ENCODE measurements around the gene ESPNL. TPM values are rescaled to one million over a fixed set of nuclear protein-coding genes. Genes with fewer than 3 reads are reported as not detected.

The ESPNL gene
- total and polyA plus RNA-seq, 5 donors from 2014 or later = not detected

DNA sequence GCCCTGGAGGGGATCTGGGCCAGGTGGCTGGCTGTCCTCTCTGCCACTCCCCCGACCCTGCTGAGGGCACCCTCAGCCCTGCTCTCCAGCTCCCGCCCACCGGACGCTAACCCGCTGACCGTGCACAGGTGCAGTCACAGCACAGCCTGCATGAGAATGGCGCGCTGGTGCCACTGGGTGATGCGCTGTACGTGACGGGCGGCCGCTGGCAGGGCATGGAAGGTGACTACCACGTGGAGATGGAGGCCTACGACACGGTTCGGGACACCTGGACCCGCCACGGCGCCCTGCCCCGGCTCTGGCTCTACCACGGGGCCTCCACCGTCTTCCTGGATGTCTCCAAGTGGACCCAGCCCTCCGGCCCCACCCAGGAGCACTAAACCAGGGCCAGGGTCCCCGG lies 50.5 kb downstream of the ESPNL start:
- H3K9me3 ChIP-seq (ENCODE audit: control insufficient read depth in 2 of 2, low read length in 2 of 2) = no peaks in the 10 kb centered on the region
- no peak for ATAC-seq (ENCODE audit: low read depth in 2 of 2)
- Mint-ChIP-seq H3K27me3 (peaks cover 6% of the 10 kb centered on the region), H3K9me3 (no peaks in the 10 kb centered on the region), H3K4me3 (no peak overlapping the region), H3K36me3 (no peaks in the 10 kb centered on the region), H3K4me1 (no peaks in the 10 kb centered on the region), H3K27ac (no peak overlapping the region)
- DNase-seq = no peak
- no peaks in the 10 kb centered on the region for H3K4me1 ChIP-seq (ENCODE audit: control insufficient read depth, insufficient read depth, low read length, poor library complexity, severe bottlenecking)
- no peaks in the 10 kb centered on the region for H3K27me3 ChIP-seq (ENCODE audit: control insufficient read depth, insufficient read depth, low read length)
- H3K27ac ChIP-seq (ENCODE audit: insufficient read depth, low read length, poor library complexity, severe bottlenecking) = no peak overlapping the region
- no peak overlapping the region for H3K4me3 ChIP-seq (ENCODE audit: low read depth, low read length)
- H3K36me3 ChIP-seq (ENCODE audit: control insufficient read depth, insufficient read depth, low read length) = no peaks in the 10 kb centered on the region

- Histone ChIP-seq H3K36me3 (ENCODE audit: control insufficient read depth, insufficient read depth, low read length) (no peaks in the 10 kb centered on the region), H3K27me3 (ENCODE audit: control insufficient read depth, insufficient read depth, low read length) (no peaks in the 10 kb centered on the region), H3K4me3 (ENCODE audit: low read depth, low read length) (no peak overlapping the region), H3K27ac (ENCODE audit: insufficient read depth, low read length, poor library complexity, severe bottlenecking) (no peak overlapping the region), H3K4me1 (ENCODE audit: control insufficient read depth, insufficient read depth, low read length, poor library complexity, severe bottlenecking) (no peaks in the 10 kb centered on the region), H3K9me3 (ENCODE audit: control insufficient read depth in 2 of 2, low read length in 2 of 2) (no peaks in the 10 kb centered on the region)
- Mint-ChIP-seq H3K27me3 (peaks cover 6% of the 10 kb centered on the region), H3K27ac (no peak overlapping the region), H3K4me1 (no peaks in the 10 kb centered on the region), H3K9me3 (no peaks in the 10 kb centered on the region), H3K36me3 (no peaks in the 10 kb centered on the region), H3K4me3 (no peak overlapping the region)
- DNase-seq (no peak), ATAC-seq (ENCODE audit: low read depth in 2 of 2) (no peak)
These were observed 51.1 kb downstream of the ESPNL start for GRCh38 chr2:238151205-238151604.

GRCh38 chr2:238151628-238152235 lies 51.6 kb downstream of the ESPNL start:
- Mint-ChIP-seq H3K36me3 (no peaks in the 10 kb centered on the region), H3K27me3 (peaks cover 6% of the 10 kb centered on the region), H3K4me3 (no peak overlapping the region), H3K9me3 (no peaks in the 10 kb centered on the region), H3K27ac (no peak overlapping the region), H3K4me1 (no peaks in the 10 kb centered on the region)
- H3K4me3 ChIP-seq (ENCODE audit: low read depth, low read length) = no peak overlapping the region
- H3K27me3 ChIP-seq (ENCODE audit: control insufficient read depth, insufficient read depth, low read length) = no peaks in the 10 kb centered on the region
- H3K27ac ChIP-seq (ENCODE audit: insufficient read depth, low read length, poor library complexity, severe bottlenecking) = no peak overlapping the region
- H3K9me3 ChIP-seq (ENCODE audit: control insufficient read depth in 2 of 2, low read length in 2 of 2) = no peaks in the 10 kb centered on the region
- no peak for DNase-seq
- no peak for ATAC-seq (ENCODE audit: low read depth in 2 of 2)
- H3K4me1 ChIP-seq (ENCODE audit: control insufficient read depth, insufficient read depth, low read length, poor library complexity, severe bottlenecking) = no peaks in the 10 kb centered on the region
- H3K36me3 ChIP-seq (ENCODE audit: control insufficient read depth, insufficient read depth, low read length) = no peaks in the 10 kb centered on the region

- no peaks in the 10 kb centered on the region for H3K36me3 ChIP-seq (ENCODE audit: control insufficient read depth, insufficient read depth, low read length)
- Mint-ChIP-seq H3K9me3 (no peaks in the 10 kb centered on the region), H3K4me1 (no peaks in the 10 kb centered on the region), H3K27me3 (peaks cover 16% of the 10 kb centered on the region), H3K4me3 (no peak overlapping the region), H3K36me3 (no peaks in the 10 kb centered on the region), H3K27ac (no peak overlapping the region)
- H3K27ac ChIP-seq (ENCODE audit: insufficient read depth, low read length, poor library complexity, severe bottlenecking) = no peak overlapping the region
- no peak for ATAC-seq (ENCODE audit: low read depth in 2 of 2)
- H3K4me3 ChIP-seq (ENCODE audit: low read depth, low read length) = no peak overlapping the region
- no peaks in the 10 kb centered on the region for H3K27me3 ChIP-seq (ENCODE audit: control insufficient read depth, insufficient read depth, low read length)
- no peak for DNase-seq
- H3K4me1 ChIP-seq (ENCODE audit: control insufficient read depth, insufficient read depth, low read length, poor library complexity, severe bottlenecking) = no peaks in the 10 kb centered on the region
- no peaks in the 10 kb centered on the region for H3K9me3 ChIP-seq (ENCODE audit: control insufficient read depth in 2 of 2, low read length in 2 of 2)
These were observed 52.9 kb downstream of the ESPNL start for GRCh38 chr2:238152771-238153688.

- ATAC-seq (ENCODE audit: low read depth in 2 of 2) (no peak), DNase-seq (no peak)
- Mint-ChIP-seq H3K27me3 (peaks cover 21% of the 10 kb centered on the region), H3K27ac (no peak overlapping the region), H3K9me3 (no peaks in the 10 kb centered on the region), H3K4me1 (peaks cover 0 to 4% (median 2%) of the 10 kb centered on the region in 4 donors), H3K4me3 (no peak overlapping the region), H3K36me3 (no peaks in the 10 kb centered on the region)
- no peak overlapping the region for H3K4me3 ChIP-seq (ENCODE audit: low read depth, low read length)
- H3K4me1 ChIP-seq (ENCODE audit: control insufficient read depth, insufficient read depth, low read length, poor library complexity, severe bottlenecking) = peaks cover 5% of the 10 kb centered on the region
- H3K27ac ChIP-seq (ENCODE audit: insufficient read depth, low read length, poor library complexity, severe bottlenecking) = no peak overlapping the region
- no peaks in the 10 kb centered on the region for H3K9me3 ChIP-seq (ENCODE audit: control insufficient read depth in 2 of 2, low read length in 2 of 2)
- H3K36me3 ChIP-seq (ENCODE audit: control insufficient read depth, insufficient read depth, low read length) = no peaks in the 10 kb centered on the region
- H3K27me3 ChIP-seq (ENCODE audit: control insufficient read depth, insufficient read depth, low read length) = no peaks in the 10 kb centered on the region
These were observed 54.4 kb downstream of the ESPNL start for GRCh38 chr2:238154570-238154969.

- Histone ChIP-seq H3K4me1 (ENCODE audit: control insufficient read depth, insufficient read depth, low read length, poor library complexity, severe bottlenecking) (peaks cover 6% of the 10 kb centered on the region), H3K27ac (ENCODE audit: insufficient read depth, low read length, poor library complexity, severe bottlenecking) (no peak overlapping the region), H3K36me3 (ENCODE audit: control insufficient read depth, insufficient read depth, low read length) (no peaks in the 10 kb centered on the region), H3K27me3 (ENCODE audit: control insufficient read depth, insufficient read depth, low read length) (no peaks in the 10 kb centered on the region), H3K4me3 (ENCODE audit: low read depth, low read length) (no peak overlapping the region), H3K9me3 (ENCODE audit: control insufficient read depth in 2 of 2, low read length in 2 of 2) (no peaks in the 10 kb centered on the region)
- no peak for DNase-seq
- Mint-ChIP-seq H3K9me3 (no peaks in the 10 kb centered on the region), H3K4me3 (no peak overlapping the region), H3K27ac (no peak overlapping the region), H3K4me1 (peaks cover 0 to 6% (median 2%) of the 10 kb centered on the region in 4 donors), H3K36me3 (no peaks in the 10 kb centered on the region), H3K27me3 (peaks cover 26% of the 10 kb centered on the region)
- no peak for ATAC-seq (ENCODE audit: low read depth in 2 of 2)
These were observed 55.1 kb downstream of the ESPNL start for GRCh38 chr2:238155051-238155760.

DNA sequence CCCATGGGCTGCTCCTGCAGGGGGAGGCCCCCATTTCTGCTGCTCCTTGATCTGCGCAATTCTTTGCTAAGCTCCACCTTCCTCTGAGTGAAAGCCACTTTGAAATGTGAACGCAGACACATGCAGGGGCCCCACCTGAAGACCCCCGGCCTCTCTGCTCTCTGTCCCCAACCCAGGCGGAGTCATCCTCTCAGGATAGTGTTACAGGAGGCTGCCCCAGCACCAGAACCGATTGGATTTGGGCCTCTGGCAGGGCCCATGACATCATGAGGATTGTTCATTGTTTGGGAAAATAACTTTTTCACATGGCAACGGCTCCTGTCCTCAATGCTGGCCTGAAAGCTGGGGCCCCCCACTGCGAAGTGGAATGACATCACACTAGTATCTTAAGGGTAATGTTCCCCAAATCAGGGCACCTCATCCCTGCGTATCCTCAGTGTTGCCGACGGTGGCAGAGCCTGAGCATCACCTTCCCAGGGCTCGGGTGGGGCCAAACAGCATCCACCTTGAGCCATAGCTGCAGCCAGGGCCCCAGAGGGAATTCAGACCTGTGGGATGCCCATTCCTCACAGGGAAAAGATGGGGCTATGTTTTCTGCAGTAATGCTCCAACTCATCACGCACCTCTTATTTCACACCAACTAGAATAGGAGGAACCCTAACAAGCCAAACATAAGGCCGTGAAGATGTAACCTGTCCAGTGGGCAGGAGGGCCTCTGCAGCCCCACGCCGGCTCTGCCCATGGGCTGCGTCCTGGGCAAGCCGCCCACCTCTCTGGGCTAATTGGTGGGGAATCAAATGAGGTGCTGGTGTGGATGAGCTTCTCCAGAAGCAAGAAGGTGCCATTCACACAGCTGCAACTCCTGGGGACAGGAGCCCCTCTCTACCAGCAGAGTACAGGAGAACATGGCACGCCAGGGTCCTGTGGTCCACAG lies 55.9 kb downstream of the ESPNL start:
- Mint-ChIP-seq H3K9me3 (peaks cover 0 to 1% (median 0%) of the 10 kb centered on the region in 7 donors), H3K27me3 (peaks cover 32% of the 10 kb centered on the region)

More for the DNA sequence above, 55.9 kb downstream of the ESPNL start:
- Histone ChIP-seq H3K36me3 (ENCODE audit: control insufficient read depth, insufficient read depth, low read length) (no peaks in the 10 kb centered on the region), H3K4me1 (ENCODE audit: control insufficient read depth, insufficient read depth, low read length, poor library complexity, severe bottlenecking) (peaks cover 6% of the 10 kb centered on the region), H3K9me3 (ENCODE audit: control insufficient read depth in 2 of 2, low read length in 2 of 2) (no peaks in the 10 kb centered on the region), H3K27ac (ENCODE audit: insufficient read depth, low read length, poor library complexity, severe bottlenecking) (no peak overlapping the region), H3K27me3 (ENCODE audit: control insufficient read depth, insufficient read depth, low read length) (no peaks in the 10 kb centered on the region), H3K4me3 (ENCODE audit: low read depth, low read length) (no peak overlapping the region)
- Mint-ChIP-seq H3K36me3 (no peaks in the 10 kb centered on the region), H3K4me3 (no peak overlapping the region), H3K27ac (no peak overlapping the region), H3K4me1 (peaks cover 0 to 9% (median 2%) of the 10 kb centered on the region in 4 donors)
- no peak for DNase-seq
- no peak for ATAC-seq (ENCODE audit: low read depth in 2 of 2)
